Muscle layer of duodenum (tissue), 2 donors: Measurements from ENCODE around the gene MAP4K4.

Experiments
- H3K27ac ChIP-seq: one replicate; pipeline ENCODE4 v1.7.0; 2013; ENCODE audit warnings: mild to moderate bottlenecking, low read length
- H3K27me3 ChIP-seq: one replicate; pipeline ENCODE4 v1.7.0; 2013; ENCODE audit warnings: low read depth, mild to moderate bottlenecking, control low read depth, low read length
- H3K36me3 ChIP-seq, 2 donors: one replicate each; pipeline ENCODE4 v1.7.0; 2013; ENCODE audit warnings: low read length in 2 of 2, control low read depth in 1 of 2, mild to moderate bottlenecking in 1 of 2; ENCODE audit not compliant: insufficient read depth in 2 of 2, control insufficient read depth in 1 of 2
- H3K4me1 ChIP-seq, 2 donors: one replicate each; pipeline ENCODE4 v1.7.0; 2013; ENCODE audit warnings: low read length in 2 of 2, mild to moderate bottlenecking in 2 of 2, control low read depth in 1 of 2, moderate library complexity in 1 of 2; ENCODE audit not compliant: insufficient read depth in 2 of 2, control insufficient read depth in 1 of 2
- H3K4me3 ChIP-seq, 2 donors: one replicate each; pipeline ENCODE4 v1.7.0; 2013; ENCODE audit warnings: low read length in 2 of 2, low read depth in 1 of 2, mild to moderate bottlenecking in 1 of 2
- H3K9me3 ChIP-seq, 2 donors: one replicate each; pipeline ENCODE4 v1.7.0; 2013; ENCODE audit warnings: low read length in 2 of 2, control low read depth in 1 of 2, mild to moderate bottlenecking in 1 of 2; ENCODE audit not compliant: control insufficient read depth in 1 of 2
- donor health status: healthy.

MAP4K4 gene

DNA sequence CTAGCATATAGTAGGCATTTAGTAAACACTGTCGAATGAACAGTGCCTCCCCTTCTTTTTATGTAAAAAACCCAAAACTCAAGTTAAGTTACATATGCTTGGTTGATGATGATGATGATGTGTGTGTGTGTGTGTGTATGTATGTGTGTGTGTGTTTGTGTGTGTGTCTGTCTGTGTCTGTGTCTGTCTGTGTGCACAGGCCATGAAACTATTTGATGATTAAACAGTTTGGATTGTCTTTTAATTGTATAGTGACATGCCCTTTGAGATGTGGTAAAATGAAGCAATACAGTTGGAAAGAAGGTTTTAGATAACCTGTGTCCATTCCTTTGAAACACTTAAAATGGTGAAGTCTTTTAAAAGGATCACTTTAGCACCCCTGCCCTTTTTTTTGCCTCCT, 105.6 kb downstream of the MAP4K4 start:
- Histone ChIP-seq H3K9me3 (no peaks in the 10 kb centered on the region), H3K4me1 (peaks cover 6 to 46% of the 10 kb centered on the region in 2 donors), H3K27ac (no peak overlapping the region), H3K27me3 (no peaks in the 10 kb centered on the region), H3K36me3 (no peaks in the 10 kb centered on the region), H3K4me3 (no peak overlapping the region)

GRCh38 chr2:101803945-101804696, 106.6 kb downstream of the MAP4K4 start:
- Histone ChIP-seq H3K27ac (no peak overlapping the region), H3K9me3 (no peaks in the 10 kb centered on the region), H3K4me3 (no peak overlapping the region), H3K4me1 (peaks cover 6 to 46% of the 10 kb centered on the region in 2 donors), H3K36me3 (no peaks in the 10 kb centered on the region), H3K27me3 (no peaks in the 10 kb centered on the region)

GRCh38 chr2:101805152-101806088, 107.9 kb downstream of the MAP4K4 start:
- Histone ChIP-seq H3K27ac (no peak overlapping the region), H3K9me3 (no peaks in the 10 kb centered on the region), H3K27me3 (no peaks in the 10 kb centered on the region), H3K36me3 (no peaks in the 10 kb centered on the region), H3K4me1 (peaks cover 6 to 49% of the 10 kb centered on the region in 2 donors), H3K4me3 (no peak overlapping the region)

GRCh38 chr2:101806123-101806522, 108.6 kb downstream of the MAP4K4 start:
- H3K27me3 ChIP-seq, result no peaks in the 10 kb centered on the region
- peaks cover 6 to 46% of the 10 kb centered on the region in 2 donors for H3K4me1 ChIP-seq
- no peak overlapping the region for H3K27ac ChIP-seq
- no peaks in the 10 kb centered on the region for H3K9me3 ChIP-seq
- H3K36me3 ChIP-seq, result no peaks in the 10 kb centered on the region
- H3K4me3 ChIP-seq, result no peak overlapping the region

- no peaks in the 10 kb centered on the region for H3K27me3 ChIP-seq
- no peak overlapping the region for H3K4me3 ChIP-seq
- no peak overlapping the region for H3K27ac ChIP-seq
- peaks cover 6 to 41% of the 10 kb centered on the region in 2 donors for H3K4me1 ChIP-seq
- no peaks in the 10 kb centered on the region for H3K9me3 ChIP-seq
- H3K36me3 ChIP-seq, result no peaks in the 10 kb centered on the region
Measured at GRCh38 chr2:101806701-101807100, 109.2 kb downstream of the MAP4K4 start.

- Histone ChIP-seq H3K4me1 (peaks cover 6 to 35% of the 10 kb centered on the region in 2 donors), H3K27me3 (no peaks in the 10 kb centered on the region), H3K36me3 (no peaks in the 10 kb centered on the region), H3K27ac (no peak overlapping the region), H3K9me3 (no peaks in the 10 kb centered on the region), H3K4me3 (no peak overlapping the region)
Measured at GRCh38 chr2:101807242-101807641, 109.7 kb downstream of the MAP4K4 start.

DNA sequence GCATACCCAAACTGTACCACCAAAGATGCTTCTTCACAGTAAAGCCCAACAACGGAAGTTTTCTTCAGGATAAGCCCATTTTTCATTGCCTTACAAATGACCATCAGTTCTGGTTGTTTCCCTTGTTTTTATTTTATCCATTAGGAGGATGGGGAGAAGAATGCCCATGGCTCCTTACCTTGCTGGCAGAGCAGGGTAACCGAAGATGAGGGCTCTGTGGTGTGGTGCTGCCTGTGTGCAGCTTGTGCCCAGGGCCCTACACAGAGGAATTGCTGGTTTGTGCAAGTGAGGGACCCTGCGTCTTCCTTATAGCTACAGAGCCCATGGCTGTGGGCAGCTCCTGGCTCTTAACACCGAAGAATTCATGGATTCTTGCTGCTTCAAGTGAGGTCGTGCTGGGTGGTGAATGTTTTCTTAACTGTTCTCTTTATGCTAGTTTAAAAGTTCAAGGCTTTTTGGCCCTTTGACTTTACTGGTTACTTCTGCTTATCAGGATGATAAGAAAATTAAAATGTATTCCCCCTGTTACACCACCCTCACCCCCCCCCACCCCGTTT, 110.6 kb downstream of the MAP4K4 start:
- H3K36me3 ChIP-seq, result no peaks in the 10 kb centered on the region
- H3K27ac ChIP-seq, result no peak overlapping the region
- no peak overlapping the region for H3K4me3 ChIP-seq
- no peaks in the 10 kb centered on the region for H3K27me3 ChIP-seq
- H3K4me1 ChIP-seq, result peaks cover 6 to 34% of the 10 kb centered on the region in 2 donors
- no peaks in the 10 kb centered on the region for H3K9me3 ChIP-seq

DNA sequence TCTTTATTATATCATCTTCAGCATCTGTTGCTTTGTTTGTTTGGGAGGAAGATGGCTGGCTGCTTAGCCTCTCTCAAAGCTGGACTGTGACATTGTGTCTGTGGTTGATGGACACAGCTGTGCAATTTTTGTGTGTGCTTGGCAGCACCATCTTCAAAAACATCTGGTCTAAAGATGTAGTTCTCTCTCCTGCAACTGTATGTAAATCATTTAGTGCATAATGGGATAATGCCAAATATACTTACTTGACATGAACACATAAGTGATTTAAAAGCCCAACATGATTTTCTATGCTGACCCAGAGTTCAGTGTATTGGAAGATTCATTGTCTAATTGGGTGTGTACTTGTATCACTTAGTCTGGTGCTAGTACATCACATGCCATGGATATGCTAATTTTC, 112.2 kb downstream of the MAP4K4 start:
- no peak overlapping the region for H3K27ac ChIP-seq

GRCh38 chr2:101811226-101812015, 113.9 kb downstream of the MAP4K4 start:
- Histone ChIP-seq H3K4me3 (no peak overlapping the region), H3K4me1 (peaks cover 4 to 16% of the 10 kb centered on the region in 2 donors), H3K27me3 (no peaks in the 10 kb centered on the region), H3K27ac (no peak overlapping the region), H3K9me3 (no peaks in the 10 kb centered on the region), H3K36me3 (no peaks in the 10 kb centered on the region)

More for the DNA sequence above, 112.2 kb downstream of the MAP4K4 start:
- Histone ChIP-seq H3K4me3 (no peak overlapping the region), H3K4me1 (peaks cover 6 to 19% of the 10 kb centered on the region in 2 donors), H3K27me3 (no peaks in the 10 kb centered on the region), H3K36me3 (no peaks in the 10 kb centered on the region), H3K9me3 (no peaks in the 10 kb centered on the region)

GRCh38 chr2:101812226-101812625, 114.7 kb downstream of the MAP4K4 start:
- H3K4me1 ChIP-seq, result peaks cover 5 to 15% of the 10 kb centered on the region in 2 donors
- H3K27me3 ChIP-seq, result no peaks in the 10 kb centered on the region
- H3K36me3 ChIP-seq, result no peaks in the 10 kb centered on the region
- no peak overlapping the region for H3K27ac ChIP-seq
- no peaks in the 10 kb centered on the region for H3K9me3 ChIP-seq
- no peak overlapping the region for H3K4me3 ChIP-seq
